ENCODE data around the gene PTPRE. TPM values are rescaled to one million over a fixed set of nuclear protein-coding genes. Genes with fewer than 3 reads are reported as not detected.

The PTPRE gene
- total RNA-seq, 2 experiments from 2014 or later: 33.3 to 38.3 TPM

DNA sequence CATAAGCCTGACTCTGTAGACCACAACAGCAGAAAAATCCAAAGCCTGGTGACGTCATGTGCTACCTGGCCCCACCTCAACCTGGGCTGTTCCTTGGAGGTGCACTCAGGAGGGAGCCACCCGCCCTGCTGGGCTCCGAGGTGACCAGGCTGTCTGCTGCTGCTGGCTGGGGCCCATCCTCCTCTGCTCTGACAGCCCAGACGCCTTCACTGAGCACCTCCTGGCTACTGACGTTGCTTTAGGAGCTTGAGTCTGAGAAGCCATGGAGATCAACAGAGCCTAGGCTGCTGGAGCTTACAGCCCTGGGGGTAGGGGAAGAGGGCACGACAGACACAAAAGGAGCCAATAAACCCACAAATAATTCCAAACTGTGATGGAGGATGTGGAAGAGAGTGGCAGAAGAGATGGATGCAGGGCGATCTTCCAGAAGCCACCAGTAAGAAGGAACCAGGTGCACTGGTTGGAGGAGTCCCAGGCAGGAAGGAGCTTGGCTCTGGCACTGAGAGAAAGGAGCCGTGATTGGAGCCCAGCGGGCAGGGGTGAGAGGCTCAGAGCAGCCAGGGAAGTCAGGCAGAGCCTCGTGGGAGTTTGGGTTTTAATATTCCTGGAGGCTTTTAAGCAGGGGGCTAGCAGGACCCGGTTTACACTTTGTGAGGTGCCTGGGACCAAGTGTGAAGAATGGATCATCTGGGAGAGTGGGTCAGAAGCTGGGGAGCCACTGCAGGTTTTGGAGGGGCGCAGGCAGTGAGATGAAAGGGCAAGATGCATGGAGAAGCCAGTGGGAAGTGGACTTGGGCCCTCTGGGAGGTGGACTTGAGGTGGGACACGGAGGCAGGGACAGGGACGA, 1.7 kb upstream of the PTPRE start:
- ChIA-PET POLR2A (no interaction called here), CTCF (interaction anchor here (0.6 to 5.3 kb wide), 6 partner anchors 8 to 226 kb away, joined by 3 to 95 read pairs (median 6); no protein-coding TSS in a partner anchor)

DNA sequence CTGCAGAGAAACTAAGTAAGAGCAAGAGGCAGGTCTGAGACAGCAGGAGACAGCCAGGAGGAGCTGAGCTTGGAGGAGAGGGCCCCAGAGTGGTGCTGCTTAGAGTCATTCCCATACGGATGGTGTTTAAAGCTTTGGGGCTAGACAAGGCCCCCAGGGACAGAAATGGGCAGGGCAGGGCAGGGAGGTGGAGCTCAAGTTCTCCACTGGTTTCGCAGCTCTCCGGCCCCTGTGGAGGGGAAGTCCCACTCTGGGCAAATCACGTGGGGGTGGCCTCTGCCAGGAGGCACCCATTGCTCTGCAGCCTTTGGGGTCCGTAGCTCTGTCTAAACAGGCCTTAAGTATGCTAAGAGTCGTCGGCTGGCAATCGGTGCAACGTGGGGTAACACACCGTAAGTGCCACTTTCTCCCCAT, 1.0 kb upstream of the PTPRE start:
- CTCF ChIA-PET: interaction anchor here (1.4 to 5.3 kb wide), 6 partner anchors 80 to 248 kb away, joined by 3 to 95 read pairs (median 6); no protein-coding TSS in a partner anchor
- POLR2A ChIA-PET: no interaction called here

DNA sequence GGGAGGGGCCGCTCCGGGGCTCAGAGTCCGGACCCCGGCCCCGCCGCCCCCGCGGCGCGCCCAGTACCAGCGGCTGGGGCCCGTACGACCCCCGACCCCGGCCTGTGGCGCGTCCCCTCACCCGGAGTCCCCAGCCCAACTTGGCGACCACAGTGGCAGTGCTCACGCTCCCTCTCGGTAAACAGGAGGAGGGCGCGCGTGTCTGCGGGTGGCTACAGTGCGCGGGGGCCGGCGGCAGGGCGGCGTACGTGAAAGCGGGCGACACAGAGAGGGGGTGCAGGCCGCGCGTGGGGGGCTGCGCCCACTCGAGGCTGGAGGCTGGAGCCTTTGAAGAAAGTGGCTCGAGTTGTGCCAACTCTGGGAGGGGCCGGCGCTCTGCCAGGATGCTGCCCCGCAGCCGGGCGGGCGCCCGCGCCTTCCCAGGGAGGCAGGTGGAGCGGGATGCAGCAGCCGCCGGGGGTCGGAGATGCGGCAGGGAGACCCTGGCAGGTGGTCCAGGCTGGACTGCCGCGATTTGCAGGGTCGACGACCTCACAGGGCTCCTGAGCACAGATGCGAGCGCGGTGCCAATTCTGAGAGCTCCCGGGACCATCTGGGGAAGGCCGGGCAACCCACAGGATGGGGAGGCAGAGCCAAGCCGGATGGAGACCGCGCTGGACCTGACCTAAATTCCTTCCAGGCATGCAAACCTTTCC, 655 bp downstream of the PTPRE start:
- POLR2A ChIA-PET: no interaction called here

DNA sequence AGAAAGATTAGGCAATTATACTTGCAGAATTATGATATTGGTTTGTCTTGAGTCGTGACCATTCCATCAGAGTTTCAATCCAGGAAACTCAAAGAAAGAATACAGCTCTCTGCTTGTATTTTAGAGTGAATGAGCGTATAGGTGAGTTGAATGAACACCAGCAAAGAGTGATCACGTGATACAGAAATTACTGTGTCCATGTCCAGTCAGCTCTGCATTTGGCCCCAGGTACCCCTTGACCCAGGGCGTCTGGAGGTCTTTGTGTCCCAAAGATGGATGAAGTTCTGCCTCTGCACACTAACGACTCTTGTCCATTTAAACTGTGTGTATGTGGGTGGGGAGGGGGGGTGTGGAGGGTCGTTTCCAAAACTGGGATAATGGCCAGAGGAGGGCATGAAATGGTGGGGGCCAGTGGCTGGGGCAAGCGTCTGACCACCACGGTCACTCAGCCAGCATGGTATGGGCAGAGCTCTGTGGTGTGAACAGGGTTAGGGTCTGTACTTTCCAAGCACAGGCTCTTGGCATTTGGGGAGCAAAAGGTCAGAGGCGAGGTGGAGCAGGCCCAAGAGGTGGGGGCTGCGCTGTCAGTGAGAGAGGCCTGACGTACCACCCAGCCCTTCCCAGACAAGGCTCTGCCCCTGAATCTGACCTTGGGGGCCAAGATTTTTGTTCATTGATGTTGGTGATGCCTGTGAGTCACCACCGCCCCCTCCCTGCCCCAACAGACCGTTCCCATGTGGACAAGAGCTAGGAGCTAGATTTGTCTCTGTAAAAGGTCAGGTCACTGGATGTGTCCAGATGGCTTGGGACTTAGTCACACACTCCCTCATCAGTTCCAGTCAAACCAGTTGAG, 1.4 kb downstream of the PTPRE start:
- POLR2A ChIA-PET: no interaction called here

More for the DNA sequence above, 655 bp downstream of the PTPRE start:
- CTCF ChIA-PET: interaction anchor here (0.6 to 5.3 kb wide), 14 partner anchors 10 to 246 kb away, joined by 3 to 95 read pairs (median 4); no protein-coding TSS in a partner anchor

DNA sequence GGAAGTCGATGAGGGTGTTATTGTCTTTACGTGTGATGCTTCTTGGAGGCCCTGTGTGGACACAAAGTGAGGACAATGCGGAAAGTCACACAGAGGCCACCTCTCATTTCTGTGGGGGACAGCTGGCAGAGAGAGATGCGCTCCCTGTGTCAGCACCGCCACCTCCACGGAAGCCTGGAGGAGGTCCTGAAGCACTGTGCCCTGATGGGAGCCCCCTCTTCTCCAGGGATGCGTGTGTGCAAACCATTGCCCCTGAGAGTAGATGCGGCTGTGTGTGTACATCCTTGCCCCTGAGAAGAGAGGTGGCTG, 2.0 kb downstream of the PTPRE start:
- ChIA-PET CTCF (interaction anchor here (5.3 kb wide), 1 partner anchor 101 kb away, joined by 95 read pairs; no protein-coding TSS in a partner anchor), POLR2A (no interaction called here)

More for the DNA sequence above, 1.4 kb downstream of the PTPRE start:
- CTCF ChIA-PET: interaction anchor here (1.0 to 5.3 kb wide), 3 partner anchors 102 to 157 kb away, joined by 4 to 95 read pairs (median 4); no protein-coding TSS in a partner anchor

DNA sequence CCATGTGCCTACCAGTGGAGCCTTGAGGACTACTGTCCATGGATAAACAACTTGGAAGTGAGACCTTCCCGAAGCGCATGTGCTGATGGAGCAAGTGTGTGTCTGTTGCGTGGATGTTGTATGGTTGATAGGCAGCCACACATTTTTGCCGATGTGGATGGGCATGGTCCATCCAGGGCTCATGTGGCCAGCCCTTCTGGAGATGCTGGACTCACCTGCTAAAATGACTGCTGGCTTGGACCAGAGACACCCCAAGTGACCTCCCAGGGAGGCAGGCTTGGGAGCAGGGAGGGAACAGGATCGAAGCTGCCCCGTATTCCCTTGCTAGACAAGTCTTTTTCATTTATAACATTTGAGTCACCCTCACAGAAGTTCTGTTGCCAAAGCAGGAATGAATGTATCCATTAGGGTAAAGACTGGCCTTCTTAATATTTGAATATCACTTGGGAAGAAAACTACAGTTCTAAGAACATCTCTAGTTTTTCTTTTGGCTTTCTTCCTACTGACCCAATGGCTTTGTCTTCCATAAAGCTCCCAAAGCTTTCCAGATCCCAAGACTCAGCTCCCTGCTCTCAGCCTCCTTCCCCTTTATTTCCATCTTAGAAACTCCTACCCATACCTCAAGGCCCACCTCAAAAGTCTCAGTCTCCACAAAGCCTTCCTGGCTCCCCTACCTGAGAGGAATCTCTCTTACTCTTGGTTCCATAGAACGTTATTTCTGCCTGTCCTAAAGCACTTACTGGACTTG, 3.0 kb downstream of the PTPRE start:
- ChIA-PET POLR2A (no interaction called here), CTCF (no interaction called here)

DNA sequence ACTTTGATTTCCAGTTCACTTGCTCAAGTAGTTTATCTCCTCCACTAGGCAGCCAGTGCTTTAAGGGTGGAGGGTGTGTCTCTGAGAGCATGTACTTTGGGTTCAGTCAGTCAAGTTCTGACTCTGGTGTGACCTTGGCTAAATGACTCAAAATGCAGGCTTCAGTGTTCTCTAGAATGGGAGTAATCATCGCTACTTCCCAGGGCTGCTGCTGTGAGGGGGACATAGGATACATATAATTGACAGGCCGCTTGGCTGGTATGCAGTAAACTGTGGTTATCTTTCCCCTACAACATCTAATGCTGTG, 3.5 kb downstream of the PTPRE start:
- CTCF ChIA-PET: no interaction called here
- POLR2A ChIA-PET: no interaction called here

DNA sequence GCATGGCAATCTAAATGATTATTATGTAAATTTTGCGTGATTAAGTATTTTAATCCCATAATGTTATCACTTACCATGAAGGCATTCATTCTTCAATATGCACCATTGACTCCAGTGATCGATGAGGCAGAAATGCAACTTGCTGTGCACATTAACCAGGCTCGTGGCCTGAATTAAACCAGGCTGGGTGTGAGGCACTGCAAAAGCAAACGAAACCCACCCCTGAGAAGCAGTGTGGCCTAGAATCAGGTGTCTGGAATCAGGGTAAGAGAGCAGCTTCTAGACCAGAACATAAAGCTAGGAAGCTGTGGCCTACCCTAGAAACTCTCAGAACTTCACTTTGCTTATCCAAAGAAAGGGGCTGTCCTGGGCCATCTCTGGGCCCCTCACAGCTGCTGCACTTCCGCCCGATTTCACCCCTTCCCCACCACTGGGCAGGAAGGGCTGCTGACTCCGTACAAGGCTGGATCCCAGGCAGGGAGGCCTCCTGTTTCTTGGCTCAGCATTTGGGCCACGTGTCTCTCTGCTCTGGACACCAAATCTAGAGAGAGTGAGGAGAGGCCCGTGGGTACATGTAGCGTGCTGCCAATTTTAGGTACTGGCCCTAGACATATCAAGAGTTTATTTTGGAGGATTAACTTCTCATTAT, 4.4 kb downstream of the PTPRE start:
- POLR2A ChIA-PET: no interaction called here
- CTCF ChIA-PET: no interaction called here

DNA sequence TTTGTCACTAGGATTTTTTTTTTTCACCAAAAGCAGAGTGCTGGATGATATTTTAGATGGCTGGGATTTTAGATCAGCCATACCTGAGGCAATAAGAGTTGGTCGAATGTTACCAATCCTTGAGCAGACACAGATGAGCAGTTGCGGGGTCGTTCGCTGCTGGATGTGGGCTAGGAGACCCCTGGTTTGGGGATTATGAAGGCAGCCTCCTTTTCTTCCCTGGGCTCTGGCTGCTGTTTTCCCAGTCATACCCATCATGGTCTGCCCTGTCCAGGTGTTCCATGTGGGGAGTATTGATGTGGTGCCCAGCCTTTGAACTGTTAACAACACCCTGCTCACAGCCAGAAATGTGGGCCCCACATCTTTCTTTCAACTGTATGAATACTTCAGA, 5.0 kb downstream of the PTPRE start:
- ChIA-PET POLR2A (no interaction called here), CTCF (no interaction called here)

DNA sequence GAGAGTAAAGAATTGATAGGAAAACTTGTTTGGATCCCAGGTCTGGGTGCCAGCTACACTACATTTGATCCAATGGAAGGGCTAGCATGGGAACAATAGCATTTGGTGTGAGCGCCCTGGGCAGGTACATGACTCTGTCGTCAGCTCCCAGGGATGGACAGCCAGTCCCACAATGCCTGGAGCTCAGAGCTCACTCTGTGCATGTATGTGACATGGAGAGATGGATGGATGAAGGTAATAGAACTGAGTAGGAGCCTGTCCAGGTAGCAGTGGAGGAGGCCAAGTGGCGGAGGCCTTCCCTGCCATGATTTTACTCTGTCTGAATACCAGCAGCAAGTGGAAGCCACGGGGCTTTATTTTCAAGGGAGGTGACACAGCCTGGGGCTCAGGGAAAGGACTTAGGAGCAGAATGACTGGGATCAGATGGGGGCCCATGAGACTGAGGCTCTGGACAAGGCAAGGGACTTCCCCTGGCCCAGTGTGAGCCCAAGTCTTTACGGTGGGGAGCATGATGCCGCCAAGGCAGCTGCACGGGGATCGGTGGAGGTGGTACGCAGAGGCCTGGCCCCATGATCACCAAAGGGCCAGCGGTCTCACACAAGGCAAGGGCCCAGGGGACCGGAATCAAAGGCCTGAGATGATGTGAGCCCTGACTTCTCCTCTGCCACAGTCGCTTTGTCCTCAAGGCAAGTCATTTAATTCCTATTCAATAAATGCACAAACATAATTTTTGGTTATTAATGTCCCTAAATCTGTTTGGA, 5.9 kb downstream of the PTPRE start:
- ChIA-PET POLR2A (no interaction called here), CTCF (interaction anchor here (1.2 kb wide), 2 partner anchors 8 to 98 kb away, joined by 4 read pairs; no protein-coding TSS in a partner anchor)

DNA sequence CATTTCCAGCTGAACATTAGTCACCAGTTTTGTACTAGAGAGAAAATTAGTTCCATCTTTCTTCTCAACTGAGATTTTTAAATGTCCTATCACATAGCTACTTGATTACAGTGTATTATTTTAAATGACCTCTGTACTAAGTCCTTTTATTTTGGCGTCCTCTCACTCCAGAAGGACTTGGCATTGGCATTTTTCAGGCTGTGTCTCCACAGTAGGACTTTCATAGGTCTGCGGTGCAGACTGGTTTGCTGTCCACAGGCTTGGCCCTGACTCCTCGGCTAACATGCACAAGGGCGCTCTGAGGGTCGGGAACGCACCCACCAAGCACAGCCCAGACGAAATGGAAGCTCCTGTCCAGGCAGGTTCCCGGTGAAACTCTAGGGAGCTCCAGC, 6.5 kb downstream of the PTPRE start:
- ChIA-PET CTCF (interaction anchor here (1.2 kb wide), 2 partner anchors 8 to 98 kb away, joined by 4 read pairs; no protein-coding TSS in a partner anchor), POLR2A (no interaction called here)

DNA sequence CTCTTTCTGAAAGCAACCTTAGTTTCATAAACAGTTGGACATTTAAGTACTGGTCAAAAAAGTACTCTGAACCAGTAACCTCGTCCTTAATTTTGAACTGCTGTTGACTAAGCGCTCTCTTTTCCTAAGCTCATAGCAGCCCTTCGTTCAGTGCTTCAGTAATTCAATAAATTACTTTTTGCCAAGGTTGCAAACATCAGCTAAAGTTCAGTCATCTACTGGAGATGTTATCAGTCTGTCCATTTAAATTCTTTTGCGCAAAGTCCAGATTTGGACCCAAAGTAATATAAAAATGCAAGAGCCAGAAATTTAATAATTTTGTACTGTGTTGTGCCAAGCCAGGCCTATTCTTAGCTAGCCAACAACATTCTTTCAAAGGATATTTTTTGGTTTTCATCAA, 8.4 kb downstream of the PTPRE start:
- ChIA-PET CTCF (no interaction called here), POLR2A (no interaction called here)

DNA sequence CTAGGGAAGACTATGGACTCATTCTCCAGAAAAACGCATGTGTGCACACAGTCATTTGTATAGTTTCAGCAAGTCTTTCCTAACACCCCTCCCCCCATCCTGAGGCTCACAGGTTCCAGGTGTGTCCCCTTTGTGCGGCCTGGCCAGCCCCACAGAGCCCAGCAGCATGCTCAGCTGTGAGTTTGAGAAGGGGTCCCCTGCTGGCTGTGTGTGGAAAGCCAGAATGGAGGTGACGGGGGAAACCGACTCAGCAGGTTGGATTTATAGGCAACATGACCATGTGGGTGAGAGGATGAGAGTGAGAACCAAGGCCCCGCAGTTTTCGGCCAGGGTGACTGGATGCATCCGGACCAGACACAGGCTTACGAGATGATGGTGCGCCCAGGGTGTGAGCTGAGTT, 9.9 kb downstream of the PTPRE start:
- CTCF ChIA-PET: interaction anchor here (1.8 kb wide), 1 partner anchor 10 kb away, joined by 4 read pairs; the partner anchor contains the start of gene PTPRE
- POLR2A ChIA-PET: no interaction called here

DNA sequence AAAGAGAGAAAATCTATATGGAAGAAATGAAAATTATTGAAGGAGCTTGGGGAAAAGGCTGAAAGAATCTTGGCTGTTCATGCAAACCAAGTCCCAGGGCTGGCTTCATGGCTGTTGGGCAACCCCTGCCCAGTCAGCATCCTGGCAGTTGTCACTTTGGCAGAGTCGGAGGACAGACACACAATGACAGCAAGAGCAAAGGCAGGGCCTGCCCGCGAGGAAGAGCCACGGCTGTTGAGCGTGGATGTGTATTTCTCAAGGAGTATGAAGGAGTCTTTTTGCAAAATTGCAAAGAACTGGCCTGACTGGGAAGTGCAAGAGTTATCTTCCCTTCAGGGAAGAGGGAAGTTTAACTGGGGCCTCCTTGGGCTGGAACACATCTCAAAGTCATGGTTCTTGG, 11.7 kb downstream of the PTPRE start:
- ChIA-PET POLR2A (no interaction called here), CTCF (no interaction called here)

DNA sequence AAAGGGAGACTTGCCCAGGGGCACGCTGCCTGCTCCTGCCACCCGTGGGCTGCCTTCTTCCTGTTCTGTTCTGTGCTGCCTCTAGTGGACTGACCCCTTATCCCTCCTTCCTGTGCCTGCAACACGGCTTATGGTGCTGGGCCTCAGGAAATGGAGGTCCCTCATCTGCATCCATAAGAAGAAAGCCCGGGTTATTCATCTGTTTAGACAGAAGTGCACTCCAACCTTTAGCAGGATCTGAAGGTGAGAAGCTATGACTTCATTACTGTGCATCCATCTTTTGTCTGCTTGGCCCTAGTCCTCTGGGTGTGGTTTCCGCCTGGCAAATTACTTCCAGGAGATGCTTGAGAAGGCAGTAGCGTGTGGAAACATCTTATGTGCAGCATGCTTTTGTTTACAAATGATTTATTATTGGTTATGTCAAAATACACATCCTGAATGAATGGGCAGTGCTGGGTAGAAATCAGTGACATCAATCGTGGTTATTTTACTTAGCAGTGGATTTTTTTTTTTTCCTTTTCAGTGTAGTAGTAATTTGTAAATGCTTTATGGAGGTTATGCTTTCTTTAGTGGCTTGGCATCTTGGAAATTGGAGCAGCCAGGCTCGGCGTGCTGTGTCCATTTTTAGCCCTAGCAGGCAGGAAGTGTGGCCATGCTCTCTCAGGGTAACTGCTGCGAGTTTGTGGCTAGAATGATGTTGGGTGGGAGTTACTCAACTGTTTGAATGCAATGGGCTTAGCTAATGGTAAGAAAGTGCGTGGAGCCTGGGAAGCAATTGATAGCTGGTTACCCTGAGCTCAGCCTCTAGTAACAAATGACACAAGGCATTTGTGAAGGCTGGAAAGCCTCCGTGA, 12.7 kb downstream of the PTPRE start:
- ChIA-PET POLR2A (no interaction called here), CTCF (interaction anchor here (1.4 kb wide), 1 partner anchor 72 kb away, joined by 3 read pairs; no protein-coding TSS in a partner anchor)

DNA sequence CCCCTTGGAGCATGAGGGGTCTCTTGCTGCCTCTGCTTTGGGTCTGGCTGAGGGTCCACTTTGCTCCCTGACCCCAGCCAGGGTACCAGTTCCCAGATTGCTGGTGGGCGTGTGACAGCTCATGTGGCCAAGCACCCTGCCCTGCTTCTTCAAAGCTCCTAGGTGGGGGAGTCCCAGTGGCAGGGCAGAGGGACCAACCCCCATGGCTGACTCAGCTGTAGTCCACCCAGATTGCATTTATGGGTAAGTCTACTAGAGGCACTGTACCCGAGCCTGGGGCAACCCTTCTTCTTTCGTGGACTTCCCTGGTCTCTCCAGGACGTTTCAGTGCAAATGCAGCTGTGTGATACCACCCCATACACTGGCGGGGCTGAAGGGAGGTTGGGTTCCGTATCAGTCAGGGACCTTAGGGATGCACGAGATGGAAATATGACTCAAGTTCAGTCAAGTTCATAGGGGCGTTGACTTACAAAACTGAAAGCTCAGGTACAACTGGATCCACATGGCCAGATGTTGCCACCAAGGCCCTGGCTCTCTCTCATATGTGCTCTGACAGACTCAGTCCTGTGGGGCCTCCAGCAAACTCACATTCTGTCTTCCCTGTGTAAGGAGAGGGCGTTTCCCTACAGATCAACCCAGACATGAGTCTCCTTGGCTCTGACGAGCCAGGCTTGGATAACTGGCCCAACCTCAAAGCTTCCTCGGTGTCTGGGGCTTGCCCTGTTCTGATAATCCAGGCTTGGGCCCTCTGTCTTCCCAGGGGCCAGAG, 13.6 kb downstream of the PTPRE start:
- ChIA-PET CTCF (interaction anchor here (1.4 kb wide), 1 partner anchor 71 kb away, joined by 3 read pairs; no protein-coding TSS in a partner anchor), POLR2A (no interaction called here)

All from activated CD8-positive, alpha-beta memory T cell treated with anti-CD3 and anti-CD28 coated beads for 36 hours (primary cell).